K562 (cell line): Measurements from ENCODE around the gene FGFR4. TPM values are rescaled to one million over a fixed set of nuclear protein-coding genes. Genes with fewer than 3 reads are reported as not detected.

Experiments used
- CC2D1A ChIP-seq: fragments of 450-650 bp; IDR thresholded peaks from 2 replicates; pipeline ENCODE4 v1.6.1; 2017; ENCODE audit warnings: mild to moderate bottlenecking
- CHD1 ChIP-seq: fragments of 200-600 bp; sonication (generic); IDR thresholded peaks from one replicate; pipeline ENCODE4 v1.6.1; 2012; ENCODE audit warnings: mild to moderate bottlenecking, moderate library complexity, low read length, inconsistent platforms
- CREB3 ChIP-seq: fragments of 450-650 bp; conservative IDR thresholded peaks from 2 replicates; pipeline ENCODE4 v1.6.1; 2016; ENCODE audit warnings: missing genetic modification characterization, low read depth, mild to moderate bottlenecking, missing compliant biosample characterization, moderate library complexity
- CREM ChIP-seq: IDR thresholded peaks from 2 replicates; pipeline ENCODE4 v1.6.1; 2014; ENCODE audit warnings: antibody characterized with exemption, low read depth
- CSDE1 ChIP-seq, 2 experiments: fragments of 450-650 bp; IDR thresholded peaks; 2 replicates each; pipeline ENCODE4 v1.6.1; 2016; ENCODE audit warnings: mild to moderate bottlenecking in 1 of 2
- E2F8 ChIP-seq: fragments of 450-650 bp; IDR thresholded peaks from 2 replicates; pipeline ENCODE4 v1.7.1; 2018; ENCODE audit warnings: mild to moderate bottlenecking, low read depth; ENCODE audit not compliant: partially characterized antibody
- FIP1L1 ChIP-seq: fragments of 200-400 bp; formaldehyde crosslinking; IDR thresholded peaks from 2 replicates; pipeline ENCODE4 v1.6.1; 2018; ENCODE audit warnings: mild to moderate bottlenecking, low read depth, low read length; ENCODE audit not compliant: poor library complexity, severe bottlenecking
- MAFF ChIP-seq: IDR thresholded peaks from 2 replicates; pipeline ENCODE4 v1.6.1; 2012; ENCODE audit warnings: low read length, improper control_type of control experiment
- NR2C2 ChIP-seq, 2 experiments: fragments of 200-800 bp in 1 of 2; sonication (Bioruptor generic) in 1 of 2; sonication (generic) in 1 of 2; formaldehyde crosslinking in 1 of 2; IDR thresholded peaks; 2 replicates each; pipeline versions ENCODE4 v1.6.1 to v1.8.0; 2016 to 2022; ENCODE audit warnings: mild to moderate bottlenecking in 1 of 2, missing compliant biosample characterization in 1 of 2, missing genetic modification characterization in 1 of 2, missing genetic modification reagents in 1 of 2
- RUNX1 ChIP-seq: sonication (generic); IDR thresholded peaks from 2 replicates; pipeline ENCODE4 v1.6.1; 2016; ENCODE audit warnings: antibody characterized with exemption, low read depth
- U2AF2 ChIP-seq: fragments of 200-400 bp; formaldehyde crosslinking; optimal IDR thresholded peaks from 2 replicates; pipeline ENCODE3; 2017; ENCODE audit warnings: low read depth, mild to moderate bottlenecking, low read length
- ZFPM2 ChIP-seq: fragments of 250-450 bp; sonication (Bioruptor Pico); IDR thresholded peaks from 2 replicates; pipeline ENCODE4 v1.5.1; 2022; ENCODE audit warnings: mild to moderate bottlenecking
- ZFX ChIP-seq: sonication (generic); formaldehyde crosslinking; IDR thresholded peaks from 2 replicates; pipeline ENCODE4 v1.8.0; 2022; ENCODE audit warnings: mild to moderate bottlenecking, missing genetic modification reagents, moderate library complexity
- ZNF224 ChIP-seq: sonication (generic); formaldehyde crosslinking; IDR thresholded peaks from 2 replicates; pipeline ENCODE4 v1.8.0; 2022; ENCODE audit warnings: mild to moderate bottlenecking, missing genetic modification reagents
- ZNF408 ChIP-seq: fragments of 250-450 bp; sonication (Bioruptor Pico); IDR thresholded peaks from 2 replicates; pipeline ENCODE4 v1.4.0; 2020; ENCODE audit warnings: low read depth, mild to moderate bottlenecking, moderate library complexity
- polyA plus RNA-seq, 8 experiments: library from polyadenylated mRNA; depleted of rRNA in 4 of 8; stranded (reverse) in 5 of 8; unstranded in 3 of 8; fragments of >200 nt; fragmentation: Nextera tagmentation in 2 of 8; fragmentation: Illumina TruSeq in 1 of 8; extraction: Ambion mirVana in 2 of 8; extraction: Trizol in 1 of 8; gene quantifications; 2 replicates each; pipeline versions ENCODE4 v1.2.1 to v1.2.3, GENCODE V29; 2011 to 2014; ENCODE audit warnings: inconsistent platforms in 1 of 8, missing spikeins in 1 of 8
- total RNA-seq, 7 experiments: library from RNA; depleted of rRNA in 6 of 7; stranded (reverse); fragments of >200 nt in 6 of 7; fragmentation: Illumina TruSeq in 2 of 7; extraction: Trizol in 2 of 7; gene quantifications; 2 replicates each; pipeline versions ENCODE4 v1.2.1 to v1.2.3, GENCODE V29; 2011 to 2021; ENCODE audit warnings: low replicate concordance in 1 of 7
- TF ChIP-seq, protein P1 (sequence below), 2 experiments: fragments of 450-650 bp; IDR thresholded peaks; 2 replicates each; pipeline ENCODE4 v1.6.1; 2016
- TF ChIP-seq, protein P2 (sequence below), 2 experiments: fragments of 450-650 bp in 1 of 2; sonication (generic) in 1 of 2; formaldehyde crosslinking; conservative IDR thresholded peaks; 2 replicates each; pipeline versions ENCODE4 v1.4.0 to v1.8.1; 2020 to 2022; ENCODE audit warnings: mild to moderate bottlenecking in 1 of 2, missing genetic modification reagents in 1 of 2
- TF ChIP-seq, protein P3 (sequence below): fragments of 250-450 bp; sonication (Bioruptor Pico); IDR thresholded peaks from 2 replicates; pipeline ENCODE4 v1.4.0; 2020; ENCODE audit warnings: mild to moderate bottlenecking, moderate library complexity, borderline replicate concordance

Gene FGFR4
- total and polyA plus RNA-seq, 9 of the 15 experiments (the other 6 are each of a cell fraction or from before 2014, with no cell fraction given), result 0.76 to 35.4 (median 7.5) TPM

DNA sequence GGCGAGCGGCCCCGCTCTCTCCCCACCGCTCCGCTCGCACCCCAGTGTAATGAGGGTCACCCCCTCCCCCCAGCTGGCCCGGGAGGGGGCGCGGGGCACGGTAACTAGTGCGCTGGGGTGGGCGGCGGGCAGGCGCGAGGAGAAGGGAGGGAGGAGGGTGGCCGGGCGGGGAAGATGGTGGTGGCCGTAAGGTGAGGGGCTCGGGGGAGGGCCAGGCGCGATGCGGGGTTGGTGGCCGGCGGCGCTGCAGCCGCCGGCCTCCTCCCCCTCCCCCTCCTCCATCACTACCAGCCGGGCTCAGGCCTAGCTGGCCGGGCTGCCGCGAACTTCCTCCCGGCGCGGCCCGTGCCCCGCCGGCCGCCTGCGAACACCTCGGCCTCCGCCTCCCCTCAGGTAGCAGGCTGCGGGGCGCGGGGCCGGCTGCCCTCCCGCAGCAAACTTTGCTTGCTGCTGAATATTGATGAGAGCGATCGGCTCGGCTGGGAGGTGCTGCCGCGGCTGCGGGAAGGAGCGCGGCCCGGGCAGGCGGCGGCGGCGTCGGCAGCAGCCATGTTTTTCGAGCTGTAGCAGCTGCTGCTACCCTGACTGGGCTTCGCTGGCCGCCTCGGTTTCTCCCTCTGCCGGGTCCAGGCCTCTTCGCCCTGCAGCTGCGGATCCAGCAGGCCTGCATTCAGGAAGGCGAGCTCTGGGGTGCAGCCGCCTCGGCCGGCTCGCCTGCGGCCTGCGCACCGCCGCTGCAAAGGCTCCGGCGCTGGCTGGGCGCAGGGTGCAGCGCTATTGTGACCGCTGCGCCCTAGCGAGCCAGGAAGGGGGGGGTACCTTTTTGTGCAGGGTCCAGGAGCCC is 47.4 kb downstream of the FGFR4 start (continued):
- no peak for TF ChIP-seq RUNX1
- TF ChIP-seq ZNF224 (CRISPR knock-in tag), result no peak
- peak; percentile 43 for TF ChIP-seq FIP1L1
- no peak; the same call in 1 of the 2 replicates for TF ChIP-seq CREM
- TF ChIP-seq E2F8, result no peak
- TF ChIP-seq MAFF, result no peak
- TF ChIP-seq, protein P1, sequence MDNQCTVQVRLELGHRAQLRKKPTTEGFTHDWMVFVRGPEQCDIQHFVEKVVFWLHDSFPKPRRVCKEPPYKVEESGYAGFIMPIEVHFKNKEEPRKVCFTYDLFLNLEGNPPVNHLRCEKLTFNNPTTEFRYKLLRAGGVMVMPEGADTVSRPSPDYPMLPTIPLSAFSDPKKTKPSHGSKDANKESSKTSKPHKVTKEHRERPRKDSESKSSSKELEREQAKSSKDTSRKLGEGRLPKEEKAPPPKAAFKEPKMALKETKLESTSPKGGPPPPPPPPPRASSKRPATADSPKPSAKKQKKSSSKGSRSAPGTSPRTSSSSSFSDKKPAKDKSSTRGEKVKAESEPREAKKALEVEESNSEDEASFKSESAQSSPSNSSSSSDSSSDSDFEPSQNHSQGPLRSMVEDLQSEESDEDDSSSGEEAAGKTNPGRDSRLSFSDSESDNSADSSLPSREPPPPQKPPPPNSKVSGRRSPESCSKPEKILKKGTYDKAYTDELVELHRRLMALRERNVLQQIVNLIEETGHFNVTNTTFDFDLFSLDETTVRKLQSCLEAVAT (IDR thresholded peaks at IDR 0.05), result 0 out of 4 replicates have a peak, but pooled peaks of 1 of the 2 experiments have one; percentile 22
- TF ChIP-seq, protein P2, sequence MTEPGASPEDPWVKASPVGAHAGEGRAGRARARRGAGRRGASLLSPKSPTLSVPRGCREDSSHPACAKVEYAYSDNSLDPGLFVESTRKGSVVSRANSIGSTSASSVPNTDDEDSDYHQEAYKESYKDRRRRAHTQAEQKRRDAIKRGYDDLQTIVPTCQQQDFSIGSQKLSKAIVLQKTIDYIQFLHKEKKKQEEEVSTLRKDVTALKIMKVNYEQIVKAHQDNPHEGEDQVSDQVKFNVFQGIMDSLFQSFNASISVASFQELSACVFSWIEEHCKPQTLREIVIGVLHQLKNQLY (CRISPR knock-in tag; conservative IDR thresholded peaks at IDR 0.05), result no peak
- TF ChIP-seq CREB3 (tag), result no peak
- TF ChIP-seq ZFX (CRISPR knock-in tag), result peak; percentile 98
- no peak for TF ChIP-seq ZFPM2
- no peak for TF ChIP-seq U2AF2
- no peak for TF ChIP-seq ZNF408
- TF ChIP-seq, protein P3, sequence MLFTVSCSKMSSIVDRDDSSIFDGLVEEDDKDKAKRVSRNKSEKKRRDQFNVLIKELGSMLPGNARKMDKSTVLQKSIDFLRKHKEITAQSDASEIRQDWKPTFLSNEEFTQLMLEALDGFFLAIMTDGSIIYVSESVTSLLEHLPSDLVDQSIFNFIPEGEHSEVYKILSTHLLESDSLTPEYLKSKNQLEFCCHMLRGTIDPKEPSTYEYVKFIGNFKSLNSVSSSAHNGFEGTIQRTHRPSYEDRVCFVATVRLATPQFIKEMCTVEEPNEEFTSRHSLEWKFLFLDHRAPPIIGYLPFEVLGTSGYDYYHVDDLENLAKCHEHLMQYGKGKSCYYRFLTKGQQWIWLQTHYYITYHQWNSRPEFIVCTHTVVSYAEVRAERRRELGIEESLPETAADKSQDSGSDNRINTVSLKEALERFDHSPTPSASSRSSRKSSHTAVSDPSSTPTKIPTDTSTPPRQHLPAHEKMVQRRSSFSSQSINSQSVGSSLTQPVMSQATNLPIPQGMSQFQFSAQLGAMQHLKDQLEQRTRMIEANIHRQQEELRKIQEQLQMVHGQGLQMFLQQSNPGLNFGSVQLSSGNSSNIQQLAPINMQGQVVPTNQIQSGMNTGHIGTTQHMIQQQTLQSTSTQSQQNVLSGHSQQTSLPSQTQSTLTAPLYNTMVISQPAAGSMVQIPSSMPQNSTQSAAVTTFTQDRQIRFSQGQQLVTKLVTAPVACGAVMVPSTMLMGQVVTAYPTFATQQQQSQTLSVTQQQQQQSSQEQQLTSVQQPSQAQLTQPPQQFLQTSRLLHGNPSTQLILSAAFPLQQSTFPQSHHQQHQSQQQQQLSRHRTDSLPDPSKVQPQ (CRISPR knock-in tag), result no peak
- no peak for TF ChIP-seq CC2D1A
- peak; percentile 86 for TF ChIP-seq CHD1
- TF ChIP-seq NR2C2 (CRISPR knock-in tag; IDR thresholded peaks at IDR 0.05), result no peak
- TF ChIP-seq NR2C2 (tag; IDR thresholded peaks at IDR 0.05), result peak; percentile 64; the same call in 1 of the 2 replicates
- no peak for TF ChIP-seq CSDE1 (IDR thresholded peaks at IDR 0.05)
